Pons (tissue), 1 donor: ENCODE results near the gene ALOX15B.
"Not testable (repeated sequence)": the region's sequence is repeated elsewhere in the genome, so short reads cannot be mapped to it uniquely, and the experiment has no call there.

Experiments used
- DNase-seq: peaks from one replicate; pipeline ENCODE4 v3.0.0-alpha.2; 2016; ENCODE audit warnings: low spot score

The ALOX15B gene

GRCh38 chr17:8013731-8014557 is 24.9 kb upstream of the ALOX15B start:
- no peak for DNase-seq

GRCh38 chr17:8014558-8014850 is 24.4 kb upstream of the ALOX15B start:
- DNase-seq: no peak

- DNase-seq: no peak
Observed at GRCh38 chr17:8015236-8015956, 23.5 kb upstream of the ALOX15B start.

- no peak for DNase-seq
Observed at GRCh38 chr17:8015957-8016631, 22.8 kb upstream of the ALOX15B start.

- DNase-seq: peak; percentile 41
Observed at GRCh38 chr17:8016632-8017424, 22.0 kb upstream of the ALOX15B start.

GRCh38 chr17:8018436-8018835 is 20.4 kb upstream of the ALOX15B start:
- DNase-seq: no peak

- no peak for DNase-seq
Observed at GRCh38 chr17:8019166-8019565, 19.7 kb upstream of the ALOX15B start.

- DNase-seq: no peak
Observed at GRCh38 chr17:8019665-8020650, 18.9 kb upstream of the ALOX15B start.

- DNase-seq: no peak
Observed at GRCh38 chr17:8020776-8021564, 17.9 kb upstream of the ALOX15B start.

- DNase-seq: no peak
Observed at GRCh38 chr17:8021565-8022359, 17.1 kb upstream of the ALOX15B start.

- no peak for DNase-seq
Observed at GRCh38 chr17:8022360-8023003, 16.4 kb upstream of the ALOX15B start.

- not testable (repeated sequence) for DNase-seq
Observed at GRCh38 chr17:8024161-8024560, 14.7 kb upstream of the ALOX15B start.

- no peak for DNase-seq
Observed at GRCh38 chr17:8025176-8025911, 13.5 kb upstream of the ALOX15B start.

- no peak for DNase-seq
Observed at GRCh38 chr17:8029121-8029520, 9.7 kb upstream of the ALOX15B start.

GRCh38 chr17:8031261-8031661 is 7.6 kb upstream of the ALOX15B start:
- no peak for DNase-seq

GRCh38 chr17:8031950-8032349 is 6.9 kb upstream of the ALOX15B start:
- no peak for DNase-seq

GRCh38 chr17:8032442-8032841 is 6.4 kb upstream of the ALOX15B start:
- DNase-seq: no peak

- no peak for DNase-seq
Observed at GRCh38 chr17:8039611-8040168, 831 bp downstream of the ALOX15B start.
